Stimulated activated CD8-positive, alpha-beta memory T cell treated with anti-CD3 and anti-CD28 coated beads, Interleukin-4, amount 100 ng/mL, for 48 hours (primary cell): Measurements from ENCODE around the gene SFMBT2.

Source experiments
- DNase-seq: peaks from one replicate; pipeline ENCODE4 v3.0.0-alpha.2; 2020

The SFMBT2 gene

DNA sequence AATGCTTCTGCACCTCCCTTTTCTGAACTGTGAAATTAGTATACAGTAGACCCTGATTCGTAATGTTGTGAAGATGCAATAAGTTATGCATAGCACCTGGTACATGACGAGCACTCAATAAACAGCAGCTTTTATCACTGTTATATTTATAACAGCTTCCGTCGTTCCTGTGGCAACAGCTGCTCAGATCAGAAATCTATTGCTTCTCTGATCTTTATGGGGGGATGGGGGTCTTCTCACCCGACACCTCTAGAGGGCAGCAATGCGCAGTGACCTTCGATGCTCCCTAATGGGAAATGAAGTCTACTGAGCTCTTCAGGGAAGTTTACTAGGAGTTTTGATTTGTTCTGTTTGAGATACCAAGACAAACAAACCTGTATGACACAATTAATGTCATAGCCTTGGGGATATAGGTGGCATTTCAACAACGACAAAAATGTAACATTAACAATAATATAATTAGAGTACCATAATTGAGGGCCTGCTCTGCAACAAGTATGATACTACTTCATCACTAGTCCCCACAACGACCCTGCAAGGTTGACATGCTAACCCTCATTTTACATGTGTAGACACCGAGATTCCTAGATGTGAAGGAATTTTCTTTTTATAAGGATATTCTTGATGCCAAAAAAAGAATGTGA, 289.6 kb downstream of the SFMBT2 start:
- DNase-seq = peak; percentile 83

DNA sequence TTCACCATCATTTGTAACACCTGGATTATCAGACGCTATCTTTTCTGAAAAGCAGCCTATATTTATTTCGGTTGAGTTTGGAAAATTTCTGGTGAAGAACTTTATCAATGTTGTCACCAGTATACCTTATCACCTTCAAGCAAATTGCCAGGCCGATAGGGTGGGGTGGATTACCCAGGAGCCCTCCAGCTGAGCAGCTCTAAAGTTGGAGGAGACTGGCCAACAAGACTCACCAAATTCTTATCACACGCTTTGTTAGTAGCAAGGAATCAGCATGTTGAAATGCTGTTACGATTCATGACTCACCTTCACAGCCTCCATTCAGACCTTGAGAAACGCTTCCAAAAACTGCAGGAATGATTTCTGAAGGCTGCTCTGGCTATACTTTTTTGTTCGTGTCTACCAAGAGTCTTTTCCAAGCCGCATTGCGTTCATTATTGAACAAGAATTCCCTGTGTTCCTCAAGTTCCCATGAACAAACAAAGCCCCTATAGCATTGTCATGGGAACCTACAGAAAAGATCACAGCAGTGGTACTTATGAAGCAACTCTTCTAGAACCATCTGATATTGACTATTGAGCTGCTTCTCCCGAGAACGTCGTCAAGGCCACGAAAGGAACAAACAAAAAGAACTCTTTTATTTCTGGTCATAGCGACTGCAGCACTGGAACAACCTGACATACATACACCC, 291.4 kb downstream of the SFMBT2 start:
- DNase-seq = no peak

DNA sequence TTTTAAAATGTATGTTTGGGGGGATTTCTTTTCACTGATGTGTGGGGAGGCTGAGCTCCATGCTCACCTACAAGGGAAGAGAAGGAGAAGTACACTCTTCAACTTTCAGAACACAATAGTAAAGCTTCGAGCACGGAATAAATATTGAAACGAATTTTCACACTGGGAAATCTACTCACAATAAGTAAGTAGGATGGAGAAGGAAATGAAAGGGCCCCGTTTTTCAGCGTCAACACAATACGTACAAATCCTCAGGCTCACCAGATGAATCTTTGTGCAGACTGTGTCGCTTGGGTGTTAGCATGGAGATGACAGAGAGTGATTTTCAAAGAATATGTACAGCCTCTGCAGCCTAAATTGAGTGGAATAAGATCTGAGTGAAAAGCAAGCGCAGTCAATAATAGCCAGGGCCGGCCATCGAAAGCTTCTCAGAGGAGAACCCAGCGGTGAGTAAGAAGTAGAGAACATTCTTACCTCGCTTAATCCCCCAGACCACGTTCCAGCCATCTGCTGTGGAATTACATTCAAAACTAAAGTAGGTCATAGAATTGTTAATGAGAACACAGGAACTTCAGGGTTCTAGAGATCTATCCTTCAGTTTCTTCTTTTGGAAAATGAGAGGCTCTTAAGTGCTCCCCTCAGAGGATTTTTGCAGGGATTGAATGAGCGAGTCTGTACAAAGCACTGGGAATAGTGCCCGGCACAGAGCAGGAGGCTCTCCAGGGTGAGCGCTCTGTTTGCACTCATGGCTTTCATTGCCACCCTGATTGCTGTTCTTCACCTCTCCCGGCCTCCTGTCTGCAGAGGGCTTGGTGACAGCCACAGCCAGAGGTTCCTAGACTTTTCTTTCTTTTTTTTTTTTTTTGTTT, 292.8 kb downstream of the SFMBT2 start:
- no peak for DNase-seq

DNA sequence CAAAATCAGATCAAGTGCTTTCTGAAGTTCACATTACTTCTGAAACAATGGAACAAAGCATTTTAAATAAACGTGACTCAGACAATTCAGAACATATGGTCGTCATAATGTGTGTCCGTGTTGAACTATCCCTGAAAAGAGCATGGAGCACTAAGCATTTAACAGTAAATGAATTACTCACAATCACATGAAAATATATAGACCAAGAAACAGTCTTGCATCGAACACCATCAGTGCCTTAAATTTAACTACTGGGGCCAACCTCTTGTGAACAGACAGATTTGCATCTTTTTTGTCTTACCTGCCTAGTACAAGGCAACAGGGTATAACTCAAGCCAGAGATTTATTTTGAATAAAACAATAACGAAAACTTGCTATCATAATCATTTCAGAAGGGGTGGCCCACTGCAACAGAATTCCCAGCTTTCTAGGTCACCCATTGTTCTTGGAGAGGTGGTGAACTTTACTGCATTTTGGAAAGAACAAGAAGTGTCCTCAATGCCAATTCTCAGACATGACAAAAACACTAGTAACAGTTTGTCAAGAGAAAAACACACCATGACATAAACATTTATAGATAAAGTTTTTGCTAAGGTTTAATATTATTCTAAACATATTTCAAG, 293.5 kb downstream of the SFMBT2 start:
- no peak for DNase-seq

DNA sequence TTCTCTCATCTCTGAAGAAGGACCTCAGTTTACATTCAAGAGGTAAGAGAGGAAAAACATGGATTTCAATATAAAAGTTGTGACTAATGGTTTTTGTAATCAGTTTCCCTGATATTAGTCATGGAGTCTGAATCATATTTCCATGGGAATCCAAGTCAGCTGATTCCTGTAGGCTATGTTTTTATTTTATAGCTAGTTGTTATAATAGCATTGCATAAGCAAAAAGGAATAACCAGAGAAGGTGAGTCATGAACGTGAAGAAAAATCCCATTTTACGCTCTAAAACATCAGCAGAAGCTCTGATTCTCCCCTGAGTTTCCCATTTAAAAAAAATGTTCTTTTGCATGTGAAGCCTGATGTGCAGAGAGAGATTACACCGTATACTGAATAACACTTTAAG, 299.3 kb downstream of the SFMBT2 start:
- no peak for DNase-seq

DNA sequence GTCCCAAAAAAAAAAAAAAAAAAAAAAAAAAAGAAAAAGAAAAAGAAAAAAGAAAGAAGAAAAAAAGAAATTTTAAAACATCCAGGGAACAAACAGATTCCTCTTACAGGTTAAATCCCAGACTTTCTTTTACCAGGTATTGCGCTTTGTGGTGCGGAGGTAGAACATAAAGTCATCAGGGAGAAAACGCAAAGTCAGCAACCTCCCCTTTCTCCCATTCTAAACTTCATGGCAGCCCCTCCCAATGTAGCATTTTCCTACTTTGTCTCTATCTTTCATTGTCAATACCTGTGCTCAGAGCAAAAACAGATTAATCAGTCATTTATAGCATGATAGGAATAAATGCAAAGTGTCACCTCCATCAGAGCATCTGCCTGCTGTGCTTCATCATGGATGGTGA, 299.7 kb downstream of the SFMBT2 start:
- no peak for DNase-seq
